Loucy (cell line): ENCODE data around the gene KBTBD3.
A peak's percentile ranks its signal among the peaks of the same experiment; 100 is the strongest.

Experiments
- H2AFZ ChIP-seq: fragments of 200-600 bp; sonication (generic); 2 replicates; pipeline ENCODE4 v1.6.0; 2016; ENCODE audit warnings: antibody characterized with exemption, mild to moderate bottlenecking, low read length, moderate library complexity
- H3F3A ChIP-seq: fragments of 200-600 bp; 2 replicates; pipeline ENCODE4 v1.6.0; 2016; ENCODE audit warnings: antibody characterized with exemption, low read depth, mild to moderate bottlenecking
- H3K27me3 ChIP-seq: fragments of 200-600 bp; sonication (generic); 2 replicates; pipeline ENCODE4 v1.6.1; 2014; ENCODE audit warnings: low read length, mild to moderate bottlenecking; ENCODE audit not compliant: insufficient read depth, poor library complexity, severe bottlenecking
- H3K36me3 ChIP-seq: fragments of 200-600 bp; sonication (generic); 2 replicates; pipeline ENCODE4 v1.6.1; 2016; ENCODE audit warnings: low read length; ENCODE audit not compliant: insufficient read depth
- H3K4me1 ChIP-seq: fragments of 200-600 bp; sonication (generic); 2 replicates; pipeline ENCODE4 v1.5.1; 2014; ENCODE audit warnings: low read length, mild to moderate bottlenecking; ENCODE audit not compliant: insufficient read depth, poor library complexity, severe bottlenecking
- H3K4me2 ChIP-seq: fragments of 200-600 bp; sonication (generic); 2 replicates; pipeline ENCODE4 v1.6.0; 2014; ENCODE audit warnings: antibody characterized with exemption, low read length, low read depth, mild to moderate bottlenecking; ENCODE audit not compliant: poor library complexity, severe bottlenecking
- H3K4me3 ChIP-seq: fragments of 200-600 bp; sonication (generic); 2 replicates; pipeline ENCODE4 v1.5.1; 2014; ENCODE audit warnings: low read length, mild to moderate bottlenecking, mixed read lengths; ENCODE audit not compliant: poor library complexity, severe bottlenecking
- H3K79me2 ChIP-seq: fragments of 200-600 bp; sonication (generic); 2 replicates; pipeline ENCODE4 v1.6.1; 2014; ENCODE audit warnings: low read length; ENCODE audit not compliant: insufficient read depth
- H3K9ac ChIP-seq: fragments of 200-600 bp; sonication (generic); 2 replicates; pipeline ENCODE4 v1.6.0; 2014; ENCODE audit warnings: mild to moderate bottlenecking, low read depth, low read length, moderate library complexity; ENCODE audit not compliant: poor library complexity, severe bottlenecking
- H3K9me2 ChIP-seq: fragments of 200-600 bp; sonication (generic); replicated peaks from 2 replicates; pipeline ENCODE4 v1.6.1; 2016; ENCODE audit warnings: low read depth, low read length, mixed read lengths
- H3K9me3 ChIP-seq: fragments of 200-600 bp; sonication (generic); 2 replicates; pipeline ENCODE4 v1.6.1; 2014; ENCODE audit warnings: mild to moderate bottlenecking, antibody characterized with exemption, low read length, low read depth; ENCODE audit not compliant: insufficient read depth
- H4K20me1 ChIP-seq: fragments of 200-600 bp; sonication (generic); 2 replicates; pipeline ENCODE4 v1.6.0; 2014; ENCODE audit warnings: antibody characterized with exemption, low read length, mild to moderate bottlenecking; ENCODE audit not compliant: insufficient read depth, poor library complexity, severe bottlenecking
- EZH2phosphoT487 ChIP-seq: fragments of 200-600 bp; IDR thresholded peaks from 2 replicates; pipeline ENCODE4 v1.6.1; 2018; ENCODE audit warnings: antibody characterized with exemption, mild to moderate bottlenecking, moderate library complexity, borderline replicate concordance
- TF ChIP-seq, protein P1 (sequence below): fragments of 200-600 bp; sonication (generic); conservative IDR thresholded peaks from 2 replicates; pipeline ENCODE4 v1.5.1; 2014; ENCODE audit warnings: mild to moderate bottlenecking, antibody characterized with exemption, low read length

The KBTBD3 gene

DNA sequence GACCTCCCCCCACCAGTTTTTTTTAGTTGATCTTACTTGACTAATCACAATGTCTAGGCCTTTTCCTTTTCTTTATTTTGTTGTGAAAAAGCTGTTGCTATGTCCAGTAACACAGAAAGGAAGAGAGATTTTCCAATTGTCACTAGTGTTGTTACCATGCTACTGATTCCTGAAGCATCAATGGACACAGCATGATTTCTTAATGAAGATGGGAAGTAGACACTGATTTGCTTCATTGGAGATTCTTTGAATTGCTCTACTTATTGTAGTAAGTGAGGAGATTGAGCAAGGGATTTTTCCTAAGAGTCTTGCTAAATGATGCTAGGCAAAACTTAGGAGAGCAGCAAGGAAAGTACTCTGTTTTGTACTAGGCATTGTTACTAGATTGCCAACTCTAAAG is 4.9 kb upstream of the KBTBD3 start:
- H3K9ac ChIP-seq: peak overlapping the region; percentile 50
- TF ChIP-seq, protein P1, sequence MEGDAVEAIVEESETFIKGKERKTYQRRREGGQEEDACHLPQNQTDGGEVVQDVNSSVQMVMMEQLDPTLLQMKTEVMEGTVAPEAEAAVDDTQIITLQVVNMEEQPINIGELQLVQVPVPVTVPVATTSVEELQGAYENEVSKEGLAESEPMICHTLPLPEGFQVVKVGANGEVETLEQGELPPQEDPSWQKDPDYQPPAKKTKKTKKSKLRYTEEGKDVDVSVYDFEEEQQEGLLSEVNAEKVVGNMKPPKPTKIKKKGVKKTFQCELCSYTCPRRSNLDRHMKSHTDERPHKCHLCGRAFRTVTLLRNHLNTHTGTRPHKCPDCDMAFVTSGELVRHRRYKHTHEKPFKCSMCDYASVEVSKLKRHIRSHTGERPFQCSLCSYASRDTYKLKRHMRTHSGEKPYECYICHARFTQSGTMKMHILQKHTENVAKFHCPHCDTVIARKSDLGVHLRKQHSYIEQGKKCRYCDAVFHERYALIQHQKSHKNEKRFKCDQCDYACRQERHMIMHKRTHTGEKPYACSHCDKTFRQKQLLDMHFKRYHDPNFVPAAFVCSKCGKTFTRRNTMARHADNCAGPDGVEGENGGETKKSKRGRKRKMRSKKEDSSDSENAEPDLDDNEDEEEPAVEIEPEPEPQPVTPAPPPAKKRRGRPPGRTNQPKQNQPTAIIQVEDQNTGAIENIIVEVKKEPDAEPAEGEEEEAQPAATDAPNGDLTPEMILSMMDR: no peak
- TF ChIP-seq EZH2phosphoT487: no peak
- H3K79me2 ChIP-seq: peaks cover 93% of the 10 kb centered on the region
- no peak overlapping the region for H2AFZ ChIP-seq
- peak overlapping the region; percentile 68 for H3K4me3 ChIP-seq
- H3F3A ChIP-seq: no peaks in the 10 kb centered on the region
- peak overlapping the region; percentile 83 for H3K4me2 ChIP-seq
- H3K36me3 ChIP-seq: 0 out of 2 replicates have a peak, but pooled peaks cover 3% of the 10 kb centered on the region
- H4K20me1 ChIP-seq: peaks cover 83% of the 10 kb centered on the region
- peaks cover 63% of the 10 kb centered on the region for H3K4me1 ChIP-seq
- no peaks in the 10 kb centered on the region for H3K27me3 ChIP-seq
- H3K9me3 ChIP-seq: no peaks in the 10 kb centered on the region
- no peaks in the 10 kb centered on the region for H3K9me2 ChIP-seq

DNA sequence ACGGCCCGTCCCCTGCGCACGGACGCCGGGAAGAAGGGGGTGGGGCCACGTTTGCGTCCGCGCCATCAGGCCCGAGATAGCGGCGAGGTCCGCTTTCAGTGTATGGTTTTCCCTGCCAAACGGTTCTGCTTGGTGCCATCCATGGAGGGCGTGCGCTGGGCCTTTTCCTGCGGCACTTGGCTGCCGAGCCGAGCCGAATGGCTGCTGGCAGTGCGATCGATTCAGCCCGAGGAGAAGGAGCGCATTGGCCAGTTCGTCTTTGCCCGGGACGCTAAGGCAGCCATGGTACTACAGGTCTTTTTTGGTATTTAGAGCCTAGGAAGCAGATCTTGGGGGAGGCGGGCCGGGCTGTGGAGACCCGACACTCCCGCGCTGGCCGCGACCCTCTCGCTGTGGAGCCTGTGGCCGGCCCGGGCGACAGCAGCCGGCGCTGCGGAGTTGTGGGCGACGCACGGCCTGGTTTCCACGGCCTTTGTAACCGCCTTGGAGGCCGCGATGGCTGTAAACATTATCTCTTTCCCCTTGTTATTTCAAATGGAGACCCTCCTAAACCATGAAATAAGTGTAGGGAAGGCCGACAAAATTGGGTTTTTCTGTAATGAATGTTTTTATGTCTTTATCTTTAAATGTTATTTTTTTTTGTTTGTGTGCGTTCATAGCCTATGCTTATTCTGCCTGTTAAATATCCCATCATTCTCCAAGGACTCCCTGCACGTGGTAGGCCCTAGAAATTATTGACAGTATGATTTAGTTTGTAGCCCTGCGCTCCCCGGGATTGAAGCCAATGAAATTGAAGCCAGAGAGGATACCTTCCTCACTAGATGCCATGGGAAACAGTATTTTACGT is 685 bp upstream of the KBTBD3 start, which contains the start of gene AASDHPPT:
AASDHPPT (plus strand) TSS at position 54 of the 847 bp plus-strand sequence; CDS start at position 103, 49 bp downstream.
- no peak for TF ChIP-seq EZH2phosphoT487
- TF ChIP-seq, protein P1: no peak
- H3K36me3 ChIP-seq: no peaks in the 10 kb centered on the region
- H3K4me2 ChIP-seq: peak within 1 kb of the TSS; percentile 88
- no peaks in the 10 kb centered on the region for H3K9me2 ChIP-seq
- H3K9ac ChIP-seq: peak within 1 kb of the TSS; percentile 96
- peaks cover 54% of the 10 kb centered on the region for H3K4me1 ChIP-seq
- peaks cover 49% of the 10 kb centered on the region for H4K20me1 ChIP-seq
- H3F3A ChIP-seq: no peaks in the 10 kb centered on the region
- peaks cover 52% of the 10 kb centered on the region for H3K79me2 ChIP-seq
- H3K27me3 ChIP-seq: no peaks in the 10 kb centered on the region
- peak within 1 kb of the TSS; percentile 86 for H3K4me3 ChIP-seq
- no peaks in the 10 kb centered on the region for H3K9me3 ChIP-seq
- H2AFZ ChIP-seq: peak within 1 kb of the TSS; percentile 98

DNA sequence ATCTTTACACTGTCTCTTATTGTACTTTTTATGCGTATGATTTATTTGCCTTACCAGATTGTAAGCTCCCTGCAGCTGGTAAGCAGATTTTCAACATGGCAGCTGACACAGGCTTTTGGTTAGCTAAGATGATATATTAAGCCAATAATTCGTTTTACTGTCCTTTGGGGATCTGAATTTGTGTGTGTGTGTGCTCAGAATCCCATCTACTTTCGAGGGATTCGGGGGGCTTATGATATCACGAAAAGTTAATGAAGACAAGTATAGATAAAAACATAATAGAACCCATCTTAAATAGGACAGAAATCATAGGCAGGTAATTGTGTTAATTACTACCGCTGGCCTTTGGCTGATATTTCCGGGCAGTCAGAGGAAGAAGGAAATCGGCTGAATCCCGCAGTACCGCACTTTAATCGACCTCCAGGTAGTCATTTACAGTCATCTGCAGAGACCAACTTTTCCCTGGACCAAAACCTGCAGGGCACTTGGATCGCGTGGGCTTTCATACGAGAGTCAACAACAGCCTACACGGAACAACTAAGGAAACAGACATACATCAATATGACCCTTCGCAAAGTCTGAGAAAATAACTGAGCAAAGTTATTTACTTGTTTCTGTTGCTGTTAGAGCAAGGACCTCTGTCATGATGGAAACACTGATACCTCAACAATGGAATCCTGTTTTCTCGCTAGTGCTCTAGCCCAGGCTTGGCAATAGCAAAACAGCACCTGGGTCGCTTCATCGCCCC is 802 bp downstream of the KBTBD3 start:
- Histone ChIP-seq H3K4me2 (peak overlapping the region; percentile 88), H3K4me1 (peaks cover 43% of the 10 kb centered on the region), H3K9ac (peak overlapping the region; percentile 73), H3K36me3 (no peaks in the 10 kb centered on the region), H4K20me1 (peaks cover 38% of the 10 kb centered on the region), H3K9me2 (no peaks in the 10 kb centered on the region), H3K9me3 (no peaks in the 10 kb centered on the region), H3K79me2 (peaks cover 39% of the 10 kb centered on the region), H2AFZ (peak overlapping the region; percentile 72), H3K27me3 (no peaks in the 10 kb centered on the region), H3K4me3 (peak overlapping the region; percentile 86), H3F3A (no peaks in the 10 kb centered on the region)
- TF ChIP-seq, protein P1: no peak
- TF ChIP-seq EZH2phosphoT487: no peak
